ENCODE measurements around the gene GMEB2. TPM values are rescaled to one million over a fixed set of nuclear protein-coding genes. Genes with fewer than 3 reads are reported as not detected.

GMEB2 gene
- total RNA-seq, 3 donors from 2014 or later: 10.3 to 12.8 (median 11.4) TPM

GRCh38 chr20:63628246-63628975 is 1.5 kb upstream of the GMEB2 start:
- peak; percentile 69 for ATAC-seq
- peak; percentile 76 to 80 (median 80) for DNase-seq
- Histone ChIP-seq H3K4me3 (peak overlapping the region; percentile 6), H3K36me3 (ENCODE audit: low read depth) (no peaks in the 10 kb centered on the region), H3K9me3 (no peaks in the 10 kb centered on the region), H3K4me1 (ENCODE audit: low read depth) (peaks cover 10% of the 10 kb centered on the region)
- intact Hi-C loops (cut with DNase I, micrococcal nuclease): no loop called here
- no peak for TF ChIP-seq CTCF (IDR thresholded peaks at IDR 0.05)

GRCh38 chr20:63627751-63628245 is 897 bp upstream of the GMEB2 start:
- Histone ChIP-seq H3K9me3 (no peaks in the 10 kb centered on the region), H3K36me3 (ENCODE audit: low read depth) (no peaks in the 10 kb centered on the region), H3K4me3 (peak overlapping the region; percentile 90), H3K4me1 (ENCODE audit: low read depth) (peaks cover 10% of the 10 kb centered on the region)
- DNase-seq (peak in 1 of 3 donors; percentile 73), ATAC-seq (peak; percentile 34)
- no peak for TF ChIP-seq CTCF (IDR thresholded peaks at IDR 0.05)
- intact Hi-C loops (cut with DNase I, micrococcal nuclease): no loop called here

- no peaks in the 10 kb centered on the region for H3K9me3 ChIP-seq
- peak overlapping the region; percentile 90 for H3K4me3 ChIP-seq
- DNase-seq: peak; percentile 95 to 97 (median 97)
- TF ChIP-seq CTCF (IDR thresholded peaks at IDR 0.05): no peak
- peak; percentile 94 for ATAC-seq
- intact Hi-C loops (cut with DNase I, micrococcal nuclease): no loop called here
- H3K4me1 ChIP-seq (ENCODE audit: low read depth): peaks cover 10% of the 10 kb centered on the region
- H3K36me3 ChIP-seq (ENCODE audit: low read depth): no peaks in the 10 kb centered on the region
Observed at GRCh38 chr20:63627129-63627750, 339 bp upstream of the GMEB2 start.

GRCh38 chr20:63625771-63626423 is 1.0 kb downstream of the GMEB2 start:
- intact Hi-C loops (cut with DNase I, micrococcal nuclease): no loop called here
- Histone ChIP-seq H3K4me1 (ENCODE audit: low read depth) (peaks cover 10% of the 10 kb centered on the region), H3K36me3 (ENCODE audit: low read depth) (no peaks in the 10 kb centered on the region), H3K4me3 (peak overlapping the region; percentile 90), H3K9me3 (no peaks in the 10 kb centered on the region)
- ATAC-seq (no peak), DNase-seq (peak; percentile 41 to 75 (median 60))
- TF ChIP-seq CTCF (IDR thresholded peaks at IDR 0.05): no peak

- H3K9me3 ChIP-seq: no peaks in the 10 kb centered on the region
- peak in 1 of 3 donors; percentile 29 for DNase-seq
- H3K4me1 ChIP-seq (ENCODE audit: low read depth): peaks cover 10% of the 10 kb centered on the region
- no peak for ATAC-seq
- H3K4me3 ChIP-seq: no peak overlapping the region
- H3K36me3 ChIP-seq (ENCODE audit: low read depth): no peaks in the 10 kb centered on the region
- no peak for TF ChIP-seq CTCF (IDR thresholded peaks at IDR 0.05)
- intact Hi-C loops (cut with DNase I, micrococcal nuclease): no loop called here
Observed at GRCh38 chr20:63624486-63624885, 2.4 kb downstream of the GMEB2 start.
